GM12892 (cell line): ENCODE data around the gene RBMS3.

Source experiments
- DNase-seq: peaks from one replicate; pipeline ENCODE4 v3.0.0; 2011; ENCODE audit not compliant: insufficient read length
- FAIRE-seq: peaks from 2 replicates; lab custom pipeline; 2011; peaks lifted over from hg19 to GRCh38; lab: Jason Lieb, UNC
- POLR2A ChIP-seq: IDR thresholded peaks from 2 replicates; pipeline ENCODE4 v1.6.1; 2011; ENCODE audit warnings: low read depth, low read length, control low read depth
- POLR2AphosphoS5 ChIP-seq: IDR thresholded peaks from 2 replicates; pipeline ENCODE4 v1.6.1; 2011; ENCODE audit warnings: low read depth, low read length, control low read depth
- TAF1 ChIP-seq: IDR thresholded peaks from 2 replicates; pipeline ENCODE4 v1.6.1; 2011; ENCODE audit warnings: low read depth, mild to moderate bottlenecking, control low read depth, low read length, borderline replicate concordance

The RBMS3 gene

DNA sequence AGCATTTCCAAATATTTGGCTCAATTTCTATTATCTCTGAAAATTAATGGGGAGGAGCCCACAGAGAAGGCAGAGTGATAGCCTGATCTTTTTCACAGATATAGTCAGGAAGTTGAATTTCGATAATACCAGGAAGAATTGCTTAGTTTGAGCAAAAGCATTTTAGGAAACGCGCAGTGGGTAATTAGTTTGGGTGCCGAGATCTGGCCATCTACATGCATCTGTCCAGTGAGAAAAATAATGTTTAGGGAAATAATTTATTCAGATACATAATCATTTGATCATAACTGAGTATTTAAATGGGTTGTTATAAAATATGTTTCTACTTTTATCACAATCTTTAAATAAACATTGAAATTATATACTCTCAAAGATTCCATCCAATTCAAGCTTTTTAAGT is 653.9 kb downstream of the RBMS3 start:
- FAIRE-seq (no peak), DNase-seq (no peak)
- no peak for TF ChIP-seq POLR2A
- no peak for TF ChIP-seq TAF1
- TF ChIP-seq POLR2AphosphoS5, result no peak

DNA sequence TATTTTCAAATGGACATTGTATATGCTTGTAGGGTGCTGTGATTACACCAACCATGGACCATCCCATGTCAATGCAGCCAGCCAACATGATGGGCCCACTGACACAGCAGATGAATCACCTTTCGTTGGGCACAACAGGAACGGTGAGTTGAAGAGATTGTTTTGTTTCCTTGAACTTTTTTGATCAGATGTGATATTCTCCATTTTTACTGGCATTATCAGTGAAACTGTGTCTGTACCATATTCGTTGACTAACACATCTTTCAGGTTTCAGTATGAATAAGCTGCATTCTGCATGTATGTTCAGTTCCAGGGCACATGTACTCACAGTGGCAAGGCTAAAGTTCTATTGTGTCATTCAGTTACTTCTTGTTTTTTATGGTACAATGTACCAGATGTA is 655.2 kb downstream of the RBMS3 start:
- TF ChIP-seq POLR2AphosphoS5 (no peak), POLR2A (no peak), TAF1 (no peak)
- DNase-seq (no peak), FAIRE-seq (no peak)

DNA sequence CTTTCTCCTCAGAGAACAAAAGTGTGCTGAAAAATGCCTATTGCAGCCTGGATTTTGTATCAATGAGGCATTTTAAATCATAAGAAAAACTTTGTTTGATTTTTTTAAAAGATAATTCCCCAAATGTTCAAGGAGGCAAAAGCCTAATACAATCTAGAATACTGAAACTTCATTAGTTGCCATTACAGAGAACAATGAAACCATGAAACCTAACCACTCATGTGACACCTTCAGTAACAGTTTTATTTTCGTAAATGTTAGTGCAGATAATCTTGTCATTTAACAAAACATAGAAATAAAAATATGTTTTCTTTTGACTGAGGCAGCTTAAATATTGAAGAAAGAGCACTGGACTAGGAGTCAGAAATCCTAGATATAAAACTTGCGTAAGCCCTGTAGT is 655.9 kb downstream of the RBMS3 start:
- no peak for TF ChIP-seq TAF1
- TF ChIP-seq POLR2AphosphoS5, result no peak
- TF ChIP-seq POLR2A, result no peak
- FAIRE-seq, result no peak
- no peak for DNase-seq

DNA sequence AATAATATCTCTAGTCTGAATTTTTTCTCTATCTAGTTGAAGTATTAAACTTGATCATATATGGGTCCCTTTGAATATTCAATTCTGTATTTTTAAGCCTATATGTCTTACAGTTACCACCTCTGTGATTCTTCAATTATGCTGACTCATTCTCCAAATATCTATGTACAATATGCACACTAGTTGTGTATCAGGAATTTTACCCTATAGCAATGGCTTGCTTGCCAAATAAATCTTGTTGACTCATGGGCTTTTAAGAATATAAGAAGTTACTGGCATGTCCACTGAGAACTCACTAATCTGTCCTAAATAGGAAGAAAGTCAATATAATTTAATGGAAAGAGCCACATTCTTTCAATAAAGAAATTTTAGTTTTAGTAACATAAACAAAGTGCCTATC is 656.3 kb downstream of the RBMS3 start:
- FAIRE-seq, result no peak
- TF ChIP-seq POLR2A, result no peak
- TF ChIP-seq TAF1, result no peak
- TF ChIP-seq POLR2AphosphoS5, result no peak
- DNase-seq, result no peak

DNA sequence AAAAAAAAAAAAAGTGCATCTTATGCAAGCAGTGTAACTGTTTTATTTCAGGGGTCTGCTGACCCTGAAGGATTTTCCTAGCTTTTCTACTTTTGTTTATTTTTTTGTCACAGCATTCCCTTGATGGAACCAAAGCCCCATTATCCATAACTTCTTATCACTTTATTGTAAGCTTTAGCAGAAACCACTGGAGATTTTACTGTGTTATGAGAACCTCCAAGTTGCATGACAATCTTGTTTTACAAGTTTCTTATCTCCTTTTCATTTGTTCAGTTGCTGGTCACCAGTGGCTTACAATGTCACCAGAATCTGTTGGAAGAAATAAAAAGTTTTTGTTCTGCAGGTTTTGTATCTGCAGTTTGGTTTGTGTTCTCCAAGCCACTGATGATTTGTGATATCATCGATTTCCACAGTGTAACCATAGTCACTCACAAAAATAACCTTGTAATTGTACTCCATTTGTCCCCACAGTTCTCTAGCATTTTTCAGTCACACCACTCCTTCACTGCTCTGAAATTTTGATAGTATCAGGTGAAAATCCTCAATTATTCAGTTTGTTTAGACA is 660.0 kb downstream of the RBMS3 start:
- no peak for DNase-seq
- no peak for TF ChIP-seq POLR2AphosphoS5
- TF ChIP-seq POLR2A, result no peak
- TF ChIP-seq TAF1, result no peak
- no peak for FAIRE-seq

DNA sequence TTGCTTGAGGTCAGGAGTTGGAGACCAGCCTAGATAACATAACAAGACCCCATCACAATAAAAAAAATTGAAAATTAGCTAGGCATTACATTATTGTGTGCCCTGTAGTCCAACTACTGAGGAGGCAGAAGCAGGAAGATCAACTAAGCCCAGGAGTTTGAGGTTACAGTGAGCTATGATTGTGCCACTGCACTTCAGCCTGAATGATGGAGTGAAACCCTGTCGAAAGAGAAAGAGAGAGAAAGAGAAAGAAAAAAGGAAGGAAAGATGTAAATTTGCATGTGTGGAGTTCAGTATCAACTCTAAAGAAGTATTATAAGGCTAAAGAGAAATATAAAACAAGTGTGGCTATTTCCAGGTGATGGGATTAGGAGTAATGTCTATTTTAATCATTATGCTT is 661.4 kb downstream of the RBMS3 start:
- FAIRE-seq (no peak), DNase-seq (no peak)
- TF ChIP-seq TAF1 (no peak), POLR2A (no peak)

DNA sequence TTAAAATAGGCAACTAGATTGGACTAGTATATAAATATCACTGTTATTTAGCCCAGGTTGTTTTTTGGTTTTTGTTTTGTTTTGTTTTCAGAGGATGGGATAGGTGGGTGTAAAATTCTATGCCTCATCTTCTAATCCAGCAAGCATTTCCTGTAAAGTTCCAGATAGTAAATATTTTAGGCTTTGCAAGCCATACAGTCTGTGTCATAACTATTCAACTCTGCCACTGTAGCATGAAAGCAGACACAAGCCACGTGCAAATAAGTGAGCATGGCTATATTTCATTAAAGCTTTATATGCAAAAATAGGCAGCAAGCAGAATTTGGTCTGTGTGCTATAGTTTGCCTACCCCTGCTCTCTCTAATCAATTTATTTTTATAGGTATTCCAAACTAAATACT is 668.3 kb downstream of the RBMS3 start:
- no peak for FAIRE-seq
- no peak for TF ChIP-seq TAF1
- DNase-seq, result no peak

DNA sequence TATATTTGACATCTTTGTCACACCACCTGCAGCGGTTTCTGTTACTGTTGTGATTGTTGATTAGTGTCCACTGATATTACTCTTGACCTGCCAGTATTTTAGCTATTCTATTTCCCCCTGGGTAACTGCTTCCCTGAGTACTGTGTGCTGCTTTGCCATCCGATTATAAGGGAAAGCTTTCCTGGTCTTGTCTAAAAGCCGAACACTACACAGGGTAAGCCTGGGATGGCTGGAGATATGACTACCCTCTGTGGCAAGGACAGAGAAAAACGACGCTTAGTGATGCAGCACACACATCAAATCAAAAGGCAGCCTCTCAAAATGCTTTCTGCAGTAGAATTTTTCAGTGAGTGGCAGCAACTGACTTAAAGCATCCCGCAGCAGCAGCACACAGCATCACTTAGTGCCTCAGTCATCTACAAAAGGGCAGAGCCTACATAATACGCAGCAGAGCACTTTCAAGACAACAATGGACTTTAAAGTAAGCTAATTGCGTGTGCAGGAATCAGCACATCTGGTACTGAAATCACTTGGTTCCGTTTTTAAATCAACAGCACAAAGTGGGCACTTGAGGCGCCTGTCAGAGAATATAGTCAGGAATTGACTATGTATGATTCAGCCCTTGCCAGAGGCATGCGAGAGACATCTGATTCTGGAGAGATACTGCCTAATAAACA is 669.2 kb downstream of the RBMS3 start:
- no peak for FAIRE-seq

DNA sequence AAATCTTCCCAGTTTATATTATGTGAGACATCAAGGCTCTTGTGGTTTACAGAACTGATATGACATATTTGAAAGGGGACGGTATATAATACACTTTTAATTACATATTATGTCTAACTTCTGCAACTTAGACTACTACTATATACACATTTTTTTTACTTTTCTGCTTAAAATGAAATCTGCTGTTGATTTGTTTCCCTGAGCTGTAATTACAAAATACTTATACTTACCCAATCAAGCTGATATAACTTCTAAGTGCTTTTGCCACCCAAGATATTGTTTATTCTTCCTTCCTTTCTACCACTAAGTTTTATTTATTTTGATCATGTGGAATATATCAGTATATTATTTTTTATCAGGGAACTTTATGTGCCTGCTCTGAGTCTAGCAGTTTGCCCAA is 671.6 kb downstream of the RBMS3 start:
- TF ChIP-seq POLR2AphosphoS5 (no peak), TAF1 (no peak), POLR2A (no peak)
- FAIRE-seq (no peak), DNase-seq (no peak)

More for the DNA sequence above, 669.2 kb downstream of the RBMS3 start:
- DNase-seq, result no peak
- no peak for TF ChIP-seq TAF1
- TF ChIP-seq POLR2A, result no peak
- TF ChIP-seq POLR2AphosphoS5, result no peak

DNA sequence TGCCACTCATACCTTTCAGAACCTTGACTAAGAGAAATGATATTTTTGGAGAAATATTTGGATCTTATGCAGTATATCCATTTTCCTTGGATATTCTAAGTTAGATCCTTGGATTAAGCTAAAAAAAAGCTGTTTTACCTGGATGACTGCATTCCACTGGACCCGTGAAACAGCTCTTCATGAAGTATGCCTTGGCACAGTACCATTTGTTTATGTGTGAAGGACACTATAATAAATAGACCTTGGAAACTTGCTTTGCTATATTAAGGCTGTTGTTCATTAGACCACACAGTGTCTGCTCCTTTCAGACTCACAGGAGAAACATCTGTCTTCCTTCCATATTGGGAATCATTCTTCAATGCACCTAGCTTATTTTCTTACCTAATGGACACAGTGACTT is 674.5 kb downstream of the RBMS3 start:
- FAIRE-seq (no peak), DNase-seq (no peak)
- TF ChIP-seq POLR2AphosphoS5, result no peak
- no peak for TF ChIP-seq TAF1
- no peak for TF ChIP-seq POLR2A

DNA sequence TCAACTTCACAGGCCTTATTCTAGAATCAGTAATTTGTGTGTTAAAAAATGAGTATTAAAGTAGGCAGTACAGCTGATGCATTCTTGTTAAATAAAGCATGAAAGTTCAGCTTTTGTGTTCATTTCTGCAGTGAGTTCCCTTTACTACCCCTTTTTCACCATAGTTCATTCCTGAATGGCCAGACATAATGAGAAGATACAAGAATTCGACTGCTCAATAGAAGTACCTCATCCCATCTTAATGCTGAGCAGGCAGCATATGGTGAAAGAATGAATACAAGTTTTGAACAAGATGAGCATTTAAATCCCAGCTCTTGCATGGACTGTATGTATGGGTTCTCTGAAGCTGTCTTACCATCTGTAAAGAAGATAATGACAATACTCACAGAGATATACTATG is 677.9 kb downstream of the RBMS3 start:
- DNase-seq (no peak), FAIRE-seq (no peak)
- no peak for TF ChIP-seq POLR2AphosphoS5
- TF ChIP-seq POLR2A, result no peak
- TF ChIP-seq TAF1, result no peak

DNA sequence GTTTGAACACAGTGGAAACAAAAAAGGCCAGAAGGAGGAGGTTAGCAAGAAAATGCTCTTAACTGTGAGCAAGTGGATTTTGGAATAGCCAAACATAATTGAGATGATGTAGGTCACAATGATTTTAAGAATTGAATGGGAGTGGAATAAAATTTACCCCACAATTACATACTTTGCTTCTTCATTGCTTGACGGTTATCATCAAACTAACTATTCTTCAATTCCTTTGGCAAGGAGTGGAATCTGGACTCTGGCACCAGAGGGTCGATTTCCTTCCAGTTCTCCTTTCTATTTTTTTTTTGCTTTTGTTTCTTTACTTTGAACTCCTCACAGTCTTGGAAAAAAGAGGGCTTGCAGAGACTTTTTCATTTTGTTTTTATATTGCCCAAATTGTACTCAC is 691.0 kb downstream of the RBMS3 start:
- FAIRE-seq, result no peak

DNA sequence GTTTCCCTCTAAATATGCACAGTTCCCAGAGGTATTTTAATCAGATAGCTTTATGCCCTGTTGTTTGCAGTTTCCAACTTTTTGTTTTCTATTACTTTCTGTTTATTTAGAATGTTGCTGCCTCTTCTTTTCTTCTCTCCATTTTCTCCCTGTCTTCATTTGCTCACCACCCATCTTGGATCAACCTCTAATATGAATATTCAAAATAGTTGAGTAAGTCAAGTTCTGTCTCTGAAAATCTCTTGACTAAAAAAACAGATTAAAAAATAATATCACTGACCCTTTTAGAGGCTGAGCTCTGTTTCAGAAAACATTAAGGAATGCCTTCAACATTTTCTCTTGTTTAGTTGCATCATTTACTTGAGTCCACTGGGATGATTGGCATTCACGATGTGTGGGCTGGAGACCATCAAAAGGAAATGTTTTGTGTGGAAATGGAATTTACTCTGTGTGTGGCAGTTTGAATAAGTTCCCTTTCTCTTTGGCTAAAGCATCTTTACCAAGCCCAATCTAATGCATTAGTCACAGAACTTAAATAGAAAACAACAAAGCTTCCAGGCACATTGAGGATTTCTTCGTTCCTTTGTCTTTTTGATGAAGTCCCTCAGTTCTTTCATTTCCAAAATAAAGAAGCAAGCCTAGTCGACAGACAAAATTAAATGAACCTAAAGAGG is 691.6 kb downstream of the RBMS3 start:
- FAIRE-seq (no peak), DNase-seq (no peak)
- no peak for TF ChIP-seq TAF1
- TF ChIP-seq POLR2A, result no peak
- no peak for TF ChIP-seq POLR2AphosphoS5

More for the DNA sequence above, 691.0 kb downstream of the RBMS3 start:
- TF ChIP-seq POLR2AphosphoS5 (no peak), POLR2A (no peak), TAF1 (no peak)
- DNase-seq, result no peak

DNA sequence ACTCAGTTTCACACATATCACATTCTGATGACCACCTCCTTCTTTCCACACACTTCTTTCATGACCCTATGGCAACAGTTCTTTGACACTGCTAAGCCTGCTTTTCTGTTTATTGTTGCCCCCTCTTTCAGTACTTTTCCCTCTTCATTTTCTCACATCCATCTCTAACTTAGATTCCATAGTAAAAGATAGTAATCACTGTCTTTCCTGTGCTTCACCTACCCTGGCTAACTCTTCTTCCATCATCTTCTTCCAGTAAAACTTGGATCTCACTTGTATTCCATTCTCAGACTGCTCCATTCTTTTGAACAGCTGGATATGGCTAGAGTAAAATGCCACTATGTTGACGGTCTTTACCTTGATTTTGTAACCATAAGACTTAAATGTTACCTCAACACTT is 692.9 kb downstream of the RBMS3 start:
- TF ChIP-seq POLR2AphosphoS5 (no peak), POLR2A (no peak), TAF1 (no peak)
- no peak for FAIRE-seq
- DNase-seq, result no peak
